ENCODE results near the gene TMEM30B.

TMEM30B gene

GRCh38 chr14:61253064-61253738 is 27.9 kb downstream of the TMEM30B start:
- TF ChIP-seq, protein P1, sequence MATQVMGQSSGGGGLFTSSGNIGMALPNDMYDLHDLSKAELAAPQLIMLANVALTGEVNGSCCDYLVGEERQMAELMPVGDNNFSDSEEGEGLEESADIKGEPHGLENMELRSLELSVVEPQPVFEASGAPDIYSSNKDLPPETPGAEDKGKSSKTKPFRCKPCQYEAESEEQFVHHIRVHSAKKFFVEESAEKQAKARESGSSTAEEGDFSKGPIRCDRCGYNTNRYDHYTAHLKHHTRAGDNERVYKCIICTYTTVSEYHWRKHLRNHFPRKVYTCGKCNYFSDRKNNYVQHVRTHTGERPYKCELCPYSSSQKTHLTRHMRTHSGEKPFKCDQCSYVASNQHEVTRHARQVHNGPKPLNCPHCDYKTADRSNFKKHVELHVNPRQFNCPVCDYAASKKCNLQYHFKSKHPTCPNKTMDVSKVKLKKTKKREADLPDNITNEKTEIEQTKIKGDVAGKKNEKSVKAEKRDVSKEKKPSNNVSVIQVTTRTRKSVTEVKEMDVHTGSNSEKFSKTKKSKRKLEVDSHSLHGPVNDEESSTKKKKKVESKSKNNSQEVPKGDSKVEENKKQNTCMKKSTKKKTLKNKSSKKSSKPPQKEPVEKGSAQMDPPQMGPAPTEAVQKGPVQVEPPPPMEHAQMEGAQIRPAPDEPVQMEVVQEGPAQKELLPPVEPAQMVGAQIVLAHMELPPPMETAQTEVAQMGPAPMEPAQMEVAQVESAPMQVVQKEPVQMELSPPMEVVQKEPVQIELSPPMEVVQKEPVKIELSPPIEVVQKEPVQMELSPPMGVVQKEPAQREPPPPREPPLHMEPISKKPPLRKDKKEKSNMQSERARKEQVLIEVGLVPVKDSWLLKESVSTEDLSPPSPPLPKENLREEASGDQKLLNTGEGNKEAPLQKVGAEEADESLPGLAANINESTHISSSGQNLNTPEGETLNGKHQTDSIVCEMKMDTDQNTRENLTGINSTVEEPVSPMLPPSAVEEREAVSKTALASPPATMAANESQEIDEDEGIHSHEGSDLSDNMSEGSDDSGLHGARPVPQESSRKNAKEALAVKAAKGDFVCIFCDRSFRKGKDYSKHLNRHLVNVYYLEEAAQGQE (IDR thresholded peaks at IDR 0.05; ENCODE audit: insufficient replicate concordance, low read depth) = no peak
- peak; percentile 48; the same call in 1 of the 2 replicates for TF ChIP-seq SPI1 (IDR thresholded peaks at IDR 0.05; ENCODE audit: borderline replicate concordance, low read depth)
- DNase-seq (ENCODE audit: low read depth in 1 of 2, low spot score in 1 of 2) = peak in 1 of 2 experiments; percentile 41
- Histone ChIP-seq H3K4me3 (replicated peaks; ENCODE audit: insufficient read depth, low read length) (no peak overlapping the region), H3K27ac (replicated peaks) (no peak overlapping the region), H3K27me3 (ENCODE audit: insufficient read depth, poor library complexity, severe bottlenecking) (no peaks in the 10 kb centered on the region)

DNA sequence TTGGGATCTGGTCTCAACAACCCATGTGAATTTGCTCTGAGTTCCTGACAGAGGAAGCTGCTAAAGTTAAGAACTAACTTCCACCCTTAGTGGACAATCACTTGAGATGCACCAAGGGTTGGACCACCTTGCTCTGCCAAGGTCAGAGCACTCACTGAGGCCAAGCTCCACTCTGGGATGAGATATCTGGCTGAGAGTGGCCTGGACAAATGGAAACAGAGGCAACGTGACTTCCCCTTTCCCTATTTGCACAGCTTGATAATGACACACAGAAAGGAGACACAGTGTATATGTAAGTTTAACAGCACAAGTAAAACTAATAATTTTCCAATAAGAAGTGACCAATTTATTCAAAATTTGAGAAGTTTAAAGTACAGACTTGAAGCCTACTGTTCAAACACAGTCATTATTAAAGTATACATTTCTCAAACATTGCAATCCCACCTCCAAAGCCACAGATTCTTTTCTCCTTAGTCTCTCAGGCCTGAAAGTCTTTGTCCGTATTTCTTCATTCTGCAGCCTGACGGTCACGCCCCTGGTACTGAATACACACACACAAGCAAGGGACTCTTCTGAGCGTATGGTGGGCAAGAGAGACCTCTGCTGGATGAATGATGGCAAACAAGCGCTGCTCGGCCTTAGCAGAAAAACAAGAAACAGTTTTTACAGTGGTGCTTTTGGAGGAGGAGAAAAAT is 28.6 kb downstream of the TMEM30B start:
- Histone ChIP-seq H3K27ac (replicated peaks) (no peak overlapping the region), H3K27me3 (ENCODE audit: insufficient read depth, poor library complexity, severe bottlenecking) (no peaks in the 10 kb centered on the region), H3K4me3 (replicated peaks; ENCODE audit: insufficient read depth, low read length) (no peak overlapping the region)
- TF ChIP-seq CTCF (IDR thresholded peaks at IDR 0.05; ENCODE audit: insufficient read depth, low read length) (peak; percentile 76), SPI1 (IDR thresholded peaks at IDR 0.05; ENCODE audit: borderline replicate concordance, low read depth) (no peak)
- DNase-seq (ENCODE audit: low read depth in 1 of 2, low spot score in 1 of 2) = peak; percentile 67 to 80

DNA sequence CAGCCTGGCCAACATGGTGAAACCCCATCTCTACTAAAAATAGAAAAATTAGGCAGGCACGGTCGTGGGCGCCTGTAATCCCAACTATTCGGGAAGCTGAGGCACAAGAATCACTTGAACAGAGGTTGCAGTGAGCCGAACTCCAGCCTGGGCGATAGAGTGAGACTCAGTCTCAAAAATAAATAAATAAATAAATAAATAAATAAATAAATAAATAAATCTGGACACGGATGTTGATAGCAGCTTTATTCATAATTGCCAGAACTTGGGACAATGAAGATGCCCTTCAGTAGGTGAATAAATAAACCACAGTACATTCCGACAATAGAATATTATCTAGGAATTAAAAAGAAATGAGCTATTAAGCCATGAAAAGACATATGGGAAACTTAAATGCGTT is 31.1 kb downstream of the TMEM30B start:
- DNase-seq (ENCODE audit: low read depth in 1 of 2, low spot score in 1 of 2) = no peak
- Histone ChIP-seq H3K4me3 (replicated peaks; ENCODE audit: insufficient read depth, low read length) (no peak overlapping the region), H3K27me3 (ENCODE audit: insufficient read depth, poor library complexity, severe bottlenecking) (no peaks in the 10 kb centered on the region), H3K27ac (replicated peaks) (no peak overlapping the region)
- TF ChIP-seq GABPA (IDR thresholded peaks at IDR 0.05; ENCODE audit: low read depth) (no peak), POLR2AphosphoS5 (IDR thresholded peaks at IDR 0.05; ENCODE audit: low read depth) (no peak), SPI1 (IDR thresholded peaks at IDR 0.05; ENCODE audit: borderline replicate concordance, low read depth) (no peak), CTCF (IDR thresholded peaks at IDR 0.05; ENCODE audit: insufficient read depth, low read length) (no peak)
- TF ChIP-seq, protein P1 (IDR thresholded peaks at IDR 0.05; ENCODE audit: insufficient replicate concordance, low read depth) = no peak

- no peak overlapping the region for H3K4me3 ChIP-seq (replicated peaks; ENCODE audit: insufficient read depth, low read length)
- no peak for DNase-seq (ENCODE audit: low read depth in 1 of 2, low spot score in 1 of 2)
- TF ChIP-seq GABPA (IDR thresholded peaks at IDR 0.05; ENCODE audit: low read depth) = no peak
- TF ChIP-seq POLR2AphosphoS5 (IDR thresholded peaks at IDR 0.05; ENCODE audit: low read depth) = no peak
- H3K27me3 ChIP-seq (ENCODE audit: insufficient read depth, poor library complexity, severe bottlenecking) = no peaks in the 10 kb centered on the region
- no peak overlapping the region for H3K27ac ChIP-seq (replicated peaks)
Observed at GRCh38 chr14:61247935-61248334, 33.2 kb downstream of the TMEM30B start.
